HG03520 (cell line): ENCODE measurements around the gene ARHGAP24.
"Not testable (repeated sequence)": the region's sequence is repeated elsewhere in the genome, so short reads cannot be mapped to it uniquely, and the experiment has no call there.

Experiments used
- ATAC-seq: cut with Tn5 transposase; IDR thresholded peaks from one replicate; pipeline ENCODE4 v1.9.1; 2021; ENCODE audit warnings: mild to moderate bottlenecking, moderate library complexity; ENCODE audit not compliant: unreplicated experiment

ARHGAP24 gene

DNA sequence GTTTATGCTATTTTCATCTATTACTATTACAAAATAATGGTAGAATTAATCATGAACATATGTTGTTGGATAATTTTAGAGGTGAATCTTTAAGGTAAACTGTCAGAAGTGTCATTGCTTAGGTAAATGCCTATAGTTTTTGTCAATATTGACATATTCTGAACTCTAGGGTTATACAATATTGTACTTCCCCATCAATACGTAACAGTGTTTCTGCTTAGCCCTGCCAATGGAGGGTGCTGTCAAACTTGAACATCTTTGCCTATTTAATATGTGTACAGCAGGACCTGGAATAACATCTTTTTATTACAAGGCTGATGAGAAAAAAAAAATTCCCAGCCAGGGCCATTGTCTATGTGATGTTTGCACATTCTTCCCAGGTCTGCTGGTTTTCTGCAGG lies 40.8 kb downstream of the ARHGAP24 start:
- ATAC-seq, result no peak

- ATAC-seq, result not testable (repeated sequence)
Measured at GRCh38 chr4:85518526-85518925, 43.6 kb downstream of the ARHGAP24 start.

DNA sequence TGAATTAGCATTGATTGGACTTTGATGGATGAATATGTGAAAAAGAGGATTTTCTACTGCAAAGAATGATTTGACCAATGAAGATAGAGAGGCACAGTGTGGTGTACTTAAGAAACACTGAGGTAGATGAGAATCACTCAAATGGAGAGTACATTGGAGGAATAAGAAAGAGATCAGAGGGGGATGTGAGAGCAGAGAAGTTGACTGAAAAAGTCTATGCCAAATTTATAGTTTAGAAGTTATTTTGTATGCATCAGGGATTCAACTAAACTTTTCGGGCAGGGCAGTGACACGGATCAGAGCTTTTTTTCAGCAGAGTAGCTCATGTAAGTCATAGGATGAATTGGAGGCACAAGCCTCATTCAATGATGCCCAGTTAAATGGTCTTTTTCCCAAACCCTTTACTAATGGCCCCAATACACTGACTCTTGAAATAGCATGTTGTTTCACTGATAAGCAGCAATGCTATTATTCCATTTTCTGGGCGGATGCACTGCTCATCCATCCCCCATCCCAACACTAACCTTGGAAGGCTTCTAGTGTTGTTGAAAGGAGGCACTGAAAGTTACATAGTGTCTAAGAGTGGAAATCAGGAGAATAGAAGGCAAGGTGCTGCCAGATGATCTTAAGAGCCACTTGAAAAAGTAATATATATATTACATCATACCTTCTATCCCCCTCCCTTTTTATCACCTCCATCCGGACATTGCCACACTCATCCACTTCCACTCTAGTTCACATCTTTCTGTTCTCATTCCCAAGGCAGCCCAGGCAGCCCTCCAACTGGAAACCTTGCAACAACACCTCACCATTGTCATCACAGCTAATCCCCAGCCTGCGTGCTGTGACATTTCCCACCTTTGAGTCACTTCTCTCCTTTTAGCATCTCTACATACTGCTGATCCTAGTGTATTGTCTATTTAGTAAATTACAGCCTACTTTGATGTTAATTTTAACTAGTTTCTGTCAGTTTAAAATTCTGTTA lies 46.1 kb downstream of the ARHGAP24 start:
- no peak for ATAC-seq

GRCh38 chr4:85522277-85522676 lies 47.3 kb downstream of the ARHGAP24 start:
- peak; percentile 77 for ATAC-seq

GRCh38 chr4:85522836-85523235 lies 47.9 kb downstream of the ARHGAP24 start:
- no peak for ATAC-seq

- no peak for ATAC-seq
Measured at GRCh38 chr4:85527815-85528214, 52.9 kb downstream of the ARHGAP24 start.

GRCh38 chr4:85531560-85532341 lies 56.8 kb downstream of the ARHGAP24 start:
- no peak for ATAC-seq

GRCh38 chr4:85534120-85534519 lies 59.2 kb downstream of the ARHGAP24 start:
- no peak for ATAC-seq

GRCh38 chr4:85543832-85544231 lies 68.9 kb downstream of the ARHGAP24 start:
- no peak for ATAC-seq

DNA sequence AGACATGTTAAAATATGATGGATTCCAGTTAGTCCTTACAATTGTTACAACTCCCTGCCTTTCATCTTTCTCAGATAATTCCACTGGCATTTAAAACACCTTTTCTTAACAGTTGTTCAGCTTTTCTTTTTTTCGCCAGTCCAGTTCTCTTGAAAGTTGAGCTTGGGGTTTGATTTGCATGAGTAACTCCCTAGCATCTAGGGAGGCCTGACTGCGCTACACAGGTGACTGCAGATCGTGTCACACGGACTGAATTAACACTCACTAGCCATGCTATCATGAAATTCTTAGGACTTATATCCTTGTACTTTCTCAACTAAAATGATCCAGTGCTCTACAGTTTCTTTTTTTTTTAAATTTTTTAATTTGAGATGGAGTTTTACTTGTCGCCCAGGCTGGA lies 69.8 kb downstream of the ARHGAP24 start:
- ATAC-seq, result no peak

DNA sequence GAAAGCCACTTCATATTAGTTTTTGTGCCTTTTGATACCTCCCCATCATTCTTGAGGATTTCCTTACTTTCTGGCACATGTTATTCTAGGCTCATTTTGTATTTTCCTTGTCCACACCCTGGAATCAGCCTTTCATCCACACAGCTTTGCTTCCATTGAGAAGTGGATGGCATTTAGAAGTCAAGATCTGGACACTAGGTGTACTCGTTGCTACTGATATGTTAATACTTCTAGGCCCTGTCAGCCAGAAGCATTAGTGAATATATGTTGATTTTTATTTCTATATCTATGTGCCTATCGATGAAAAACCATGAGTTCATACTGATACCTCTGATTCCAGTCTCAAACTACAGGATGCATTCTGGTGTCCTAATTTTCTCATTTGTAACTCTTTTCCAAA lies 73.2 kb downstream of the ARHGAP24 start:
- ATAC-seq, result no peak

- no peak for ATAC-seq
Measured at GRCh38 chr4:85548841-85549240, 73.9 kb downstream of the ARHGAP24 start.

DNA sequence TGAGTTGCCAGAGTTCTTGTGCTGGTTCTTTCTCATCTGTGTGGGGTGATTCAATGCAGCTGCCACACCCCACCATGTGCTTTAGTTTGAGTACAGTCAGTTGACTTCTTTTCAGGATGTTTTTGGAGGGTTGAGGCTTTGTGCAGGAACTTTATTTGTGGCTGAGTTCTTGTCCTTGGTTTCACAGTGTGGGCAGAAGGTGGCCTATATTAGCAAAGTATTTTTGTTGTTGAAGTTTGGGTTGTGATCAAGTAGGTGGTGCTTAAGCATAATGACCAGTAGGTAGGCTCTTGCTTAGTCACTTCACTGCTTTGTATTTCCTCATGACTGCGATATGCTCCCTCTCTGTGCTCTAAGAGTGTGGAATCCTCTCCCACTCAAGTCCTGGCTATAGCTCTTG lies 80.3 kb downstream of the ARHGAP24 start:
- peak; percentile 29 for ATAC-seq

DNA sequence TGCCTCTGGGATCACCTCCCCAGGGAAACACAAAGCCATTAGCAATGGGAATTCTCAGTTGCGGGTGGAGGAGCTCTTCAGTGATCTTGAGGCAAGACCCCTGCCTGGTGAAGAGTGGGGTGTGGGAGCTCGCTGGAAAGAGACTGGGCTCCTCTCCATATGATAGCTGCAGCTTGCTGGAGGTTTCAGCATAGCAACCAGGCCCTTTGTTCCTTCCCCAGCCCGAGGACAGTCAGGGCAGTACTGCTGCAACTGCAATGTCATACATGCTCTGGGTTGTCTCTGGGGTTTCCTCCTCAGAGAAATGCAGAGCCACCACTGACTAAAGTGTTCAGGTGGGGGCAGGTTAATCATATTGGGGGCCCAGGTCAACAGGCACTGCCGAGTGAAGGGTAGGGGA lies 81.3 kb downstream of the ARHGAP24 start:
- peak; percentile 49 for ATAC-seq

DNA sequence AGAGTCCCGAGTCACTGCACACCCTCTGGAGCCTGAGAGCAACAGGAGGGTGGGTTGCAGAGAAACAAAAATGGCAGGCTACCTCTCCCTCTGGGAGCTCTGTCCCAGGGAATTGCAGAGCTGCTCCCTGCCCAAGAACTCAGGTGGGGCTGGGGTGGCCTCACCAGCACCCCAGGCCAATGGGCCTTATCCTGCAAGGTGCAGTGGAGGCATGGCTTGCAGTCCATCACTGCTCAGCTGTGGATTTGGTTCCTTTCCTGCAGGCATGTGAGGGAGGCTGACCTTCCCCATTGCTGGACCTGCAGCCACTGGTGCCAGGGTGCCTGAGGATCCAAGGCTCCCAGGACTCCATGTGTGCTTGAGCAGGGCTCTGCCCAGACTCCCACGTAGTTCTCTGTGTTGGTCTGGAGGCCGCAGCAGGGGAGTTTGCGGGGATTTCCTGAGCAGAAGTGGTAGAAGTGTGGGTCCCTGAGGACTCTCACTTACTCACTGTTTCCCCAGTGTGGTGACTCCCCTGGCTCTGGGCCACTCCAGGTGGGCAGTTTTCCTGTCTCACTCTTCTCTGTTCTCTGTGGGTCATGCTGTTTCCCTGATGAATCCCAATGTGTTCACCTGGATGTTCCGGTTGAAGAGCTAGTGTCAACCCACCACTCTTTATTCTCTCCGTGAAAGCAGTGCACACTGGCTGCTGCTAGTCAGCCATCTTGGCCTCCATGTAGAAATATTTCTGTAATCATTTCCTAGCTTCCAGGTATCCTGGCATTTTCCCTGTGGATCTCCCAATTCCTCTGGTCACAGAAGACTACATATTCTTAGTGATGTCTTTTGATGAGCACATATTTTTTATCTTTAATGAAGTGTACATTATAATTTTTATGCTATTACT lies 82.3 kb downstream of the ARHGAP24 start:
- peak; percentile 83 for ATAC-seq

DNA sequence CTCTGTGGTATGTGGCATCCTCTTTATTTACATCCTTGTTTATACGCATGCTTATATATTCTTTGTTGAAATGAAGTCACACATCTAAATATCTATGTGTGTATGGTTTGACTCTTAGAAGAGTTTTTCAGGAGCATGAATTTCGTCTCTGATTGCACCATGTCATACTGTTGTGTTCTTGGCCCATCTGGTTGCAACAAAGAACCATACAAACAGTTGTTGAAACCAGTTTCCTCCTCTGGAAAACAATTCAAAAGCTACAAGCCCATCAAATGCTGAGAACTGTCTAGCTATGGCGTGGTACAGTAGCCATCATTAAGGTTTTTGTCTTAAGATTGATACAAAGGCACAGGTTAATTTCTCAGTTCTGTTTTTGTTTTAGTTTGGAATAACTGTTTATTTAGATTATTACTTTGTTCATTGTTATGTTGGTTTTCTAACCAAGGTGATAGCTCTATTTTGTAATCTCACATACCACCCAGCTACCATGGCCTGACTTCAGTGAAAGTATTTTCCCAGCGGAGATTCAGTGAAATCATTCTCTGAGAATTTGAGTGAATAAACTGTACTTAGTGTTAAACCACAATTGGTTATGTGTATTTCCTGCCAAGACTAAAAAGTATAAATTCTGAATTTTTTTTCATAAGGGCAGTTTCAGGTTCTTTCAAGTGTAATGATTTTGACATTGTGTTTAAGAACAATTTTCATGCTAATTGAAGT lies 91.0 kb downstream of the ARHGAP24 start:
- no peak for ATAC-seq

- no peak for ATAC-seq
Measured at GRCh38 chr4:85569730-85570299, 94.9 kb downstream of the ARHGAP24 start.

- no peak for ATAC-seq
Measured at GRCh38 chr4:85570388-85570787, 95.4 kb downstream of the ARHGAP24 start.

- ATAC-seq, result no peak
Measured at GRCh38 chr4:85571008-85571407, 96.1 kb downstream of the ARHGAP24 start.

DNA sequence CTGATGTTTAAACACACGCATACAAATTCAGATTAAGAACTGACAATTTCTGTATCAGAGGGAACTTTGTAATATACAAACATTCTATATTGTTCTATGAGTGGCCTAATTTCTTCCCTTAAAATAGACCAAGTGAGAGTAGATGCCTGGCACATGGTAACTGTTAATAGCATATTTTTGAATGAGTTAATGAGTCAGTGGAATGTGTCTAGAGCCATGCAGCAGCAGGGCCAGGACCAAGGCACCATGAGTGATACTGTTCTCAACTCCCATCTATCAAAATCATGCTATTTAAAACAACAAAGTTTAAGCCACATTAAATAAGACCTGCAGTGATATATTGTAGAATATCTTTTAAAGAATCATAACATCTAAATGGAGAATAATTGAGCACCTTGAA lies 98.3 kb downstream of the ARHGAP24 start:
- ATAC-seq, result no peak
